Measurements from ENCODE around the gene DDX41.

The DDX41 gene

DNA sequence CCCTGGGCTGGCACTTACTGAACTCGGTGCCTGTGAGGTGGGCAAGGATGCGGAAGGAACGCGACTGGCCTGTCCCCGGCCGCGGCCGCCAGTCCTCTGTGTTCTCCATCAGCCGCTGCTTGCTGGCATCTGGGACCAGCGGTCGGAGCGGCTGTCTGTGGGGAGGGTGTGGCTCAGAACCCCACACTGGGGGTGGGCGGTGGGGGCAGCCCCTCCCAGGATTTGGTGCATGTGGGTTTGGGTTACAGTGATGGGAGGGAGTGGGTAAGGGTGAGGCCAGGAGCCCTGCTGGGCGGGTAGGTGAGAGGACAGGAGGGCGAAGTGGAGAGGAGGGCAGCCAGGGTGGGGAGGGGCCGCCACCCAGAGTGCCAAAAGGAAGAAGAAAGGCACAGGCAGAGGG, 25.8 kb downstream of the DDX41 start:
- H3K4me2 ChIP-seq (ENCODE audit: insufficient read depth, low read length) = no peak overlapping the region
- no peak overlapping the region for H3K4me3 ChIP-seq (ENCODE audit: low read depth in 1 of 2, low read length in 2 of 2)
- peaks cover 3% of the 10 kb centered on the region; the same call in 1 of the 2 replicates for H4K20me1 ChIP-seq (ENCODE audit: insufficient read depth, low read length)
- H3K36me3 ChIP-seq (ENCODE audit: insufficient read depth, low read length) = no peaks in the 10 kb centered on the region
- DNase-seq (no peak), ATAC-seq (ENCODE audit: insufficient read depth, low read depth) (no peak)
- H2AFZ ChIP-seq (ENCODE audit: low read depth, low read length) = no peak overlapping the region
- H3K79me2 ChIP-seq (ENCODE audit: insufficient read depth, low read length) = no peaks in the 10 kb centered on the region
- no peak for TF ChIP-seq EZH2 (IDR thresholded peaks at IDR 0.05; ENCODE audit: borderline replicate concordance, low read depth, low read length, severe bottlenecking)
- TF ChIP-seq, protein P1, sequence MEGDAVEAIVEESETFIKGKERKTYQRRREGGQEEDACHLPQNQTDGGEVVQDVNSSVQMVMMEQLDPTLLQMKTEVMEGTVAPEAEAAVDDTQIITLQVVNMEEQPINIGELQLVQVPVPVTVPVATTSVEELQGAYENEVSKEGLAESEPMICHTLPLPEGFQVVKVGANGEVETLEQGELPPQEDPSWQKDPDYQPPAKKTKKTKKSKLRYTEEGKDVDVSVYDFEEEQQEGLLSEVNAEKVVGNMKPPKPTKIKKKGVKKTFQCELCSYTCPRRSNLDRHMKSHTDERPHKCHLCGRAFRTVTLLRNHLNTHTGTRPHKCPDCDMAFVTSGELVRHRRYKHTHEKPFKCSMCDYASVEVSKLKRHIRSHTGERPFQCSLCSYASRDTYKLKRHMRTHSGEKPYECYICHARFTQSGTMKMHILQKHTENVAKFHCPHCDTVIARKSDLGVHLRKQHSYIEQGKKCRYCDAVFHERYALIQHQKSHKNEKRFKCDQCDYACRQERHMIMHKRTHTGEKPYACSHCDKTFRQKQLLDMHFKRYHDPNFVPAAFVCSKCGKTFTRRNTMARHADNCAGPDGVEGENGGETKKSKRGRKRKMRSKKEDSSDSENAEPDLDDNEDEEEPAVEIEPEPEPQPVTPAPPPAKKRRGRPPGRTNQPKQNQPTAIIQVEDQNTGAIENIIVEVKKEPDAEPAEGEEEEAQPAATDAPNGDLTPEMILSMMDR (IDR thresholded peaks at IDR 0.05; ENCODE audit: borderline replicate concordance, extremely low read depth, low read length, poor library complexity, severe bottlenecking) = no peak
- no peaks in the 10 kb centered on the region for H3K9me3 ChIP-seq (ENCODE audit: insufficient read depth, low read length, severe bottlenecking)
- no peak overlapping the region for H3K9ac ChIP-seq (ENCODE audit: low read depth, low read length)
- no peaks in the 10 kb centered on the region for H3K4me1 ChIP-seq (ENCODE audit: insufficient read depth, low read length)
- H3K27ac ChIP-seq (ENCODE audit: low read length) = no peak overlapping the region
- no peaks in the 10 kb centered on the region for H3K27me3 ChIP-seq (ENCODE audit: insufficient read depth, low read length, poor library complexity)

DNA sequence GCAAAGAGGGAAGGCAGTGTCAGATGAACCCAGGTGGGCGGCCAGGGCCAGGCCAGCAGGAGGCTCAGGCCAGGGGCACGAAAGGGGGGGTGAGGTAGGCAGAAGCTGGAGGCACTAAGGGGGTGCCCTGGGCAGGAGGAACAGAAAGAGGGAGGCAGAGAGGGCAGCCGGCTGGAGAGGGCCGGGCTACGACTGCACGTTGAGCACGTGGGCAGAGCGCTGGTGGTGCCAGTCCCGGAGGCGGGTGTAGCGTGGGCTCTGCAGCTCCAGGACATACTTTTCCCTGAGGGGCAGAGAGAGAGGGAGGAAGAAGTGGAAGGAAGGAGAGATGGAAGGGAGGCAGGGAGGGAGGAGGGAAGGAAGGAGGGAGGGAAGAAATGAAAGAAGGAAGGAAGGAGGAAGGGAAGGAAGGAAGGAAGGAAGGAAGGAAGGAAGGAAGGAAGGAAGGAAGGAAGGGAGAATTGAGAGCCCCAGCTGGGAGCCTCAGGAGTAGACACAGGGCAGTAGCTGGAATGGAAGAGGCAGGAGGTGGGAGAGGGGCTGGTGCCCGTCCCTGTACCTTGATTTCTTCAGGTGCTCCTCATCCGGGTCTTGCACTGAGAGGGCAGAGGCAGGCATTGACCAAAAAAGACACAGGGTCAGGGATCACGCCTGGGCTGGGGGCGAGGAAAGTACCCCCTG, 26.3 kb downstream of the DDX41 start:
- H3K9me3 ChIP-seq (ENCODE audit: insufficient read depth, low read length, severe bottlenecking) = no peaks in the 10 kb centered on the region
- H3K27ac ChIP-seq (ENCODE audit: low read length) = no peak overlapping the region
- no peak for TF ChIP-seq EZH2 (IDR thresholded peaks at IDR 0.05; ENCODE audit: borderline replicate concordance, low read depth, low read length, severe bottlenecking)
- TF ChIP-seq, protein P1 (IDR thresholded peaks at IDR 0.05; ENCODE audit: borderline replicate concordance, extremely low read depth, low read length, poor library complexity, severe bottlenecking) = no peak
- peaks cover 3% of the 10 kb centered on the region; the same call in 1 of the 2 replicates for H4K20me1 ChIP-seq (ENCODE audit: insufficient read depth, low read length)
- no peak overlapping the region for H3K9ac ChIP-seq (ENCODE audit: low read depth, low read length)
- H3K4me1 ChIP-seq (ENCODE audit: insufficient read depth, low read length) = no peaks in the 10 kb centered on the region
- DNase-seq (no peak), ATAC-seq (ENCODE audit: insufficient read depth, low read depth) (no peak)
- no peaks in the 10 kb centered on the region for H3K79me2 ChIP-seq (ENCODE audit: insufficient read depth, low read length)
- no peaks in the 10 kb centered on the region for H3K36me3 ChIP-seq (ENCODE audit: insufficient read depth, low read length)
- no peak overlapping the region for H3K4me3 ChIP-seq (ENCODE audit: low read depth in 1 of 2, low read length in 2 of 2)
- H3K4me2 ChIP-seq (ENCODE audit: insufficient read depth, low read length) = no peak overlapping the region
- H2AFZ ChIP-seq (ENCODE audit: low read depth, low read length) = no peak overlapping the region
- no peaks in the 10 kb centered on the region for H3K27me3 ChIP-seq (ENCODE audit: insufficient read depth, low read length, poor library complexity)

DNA sequence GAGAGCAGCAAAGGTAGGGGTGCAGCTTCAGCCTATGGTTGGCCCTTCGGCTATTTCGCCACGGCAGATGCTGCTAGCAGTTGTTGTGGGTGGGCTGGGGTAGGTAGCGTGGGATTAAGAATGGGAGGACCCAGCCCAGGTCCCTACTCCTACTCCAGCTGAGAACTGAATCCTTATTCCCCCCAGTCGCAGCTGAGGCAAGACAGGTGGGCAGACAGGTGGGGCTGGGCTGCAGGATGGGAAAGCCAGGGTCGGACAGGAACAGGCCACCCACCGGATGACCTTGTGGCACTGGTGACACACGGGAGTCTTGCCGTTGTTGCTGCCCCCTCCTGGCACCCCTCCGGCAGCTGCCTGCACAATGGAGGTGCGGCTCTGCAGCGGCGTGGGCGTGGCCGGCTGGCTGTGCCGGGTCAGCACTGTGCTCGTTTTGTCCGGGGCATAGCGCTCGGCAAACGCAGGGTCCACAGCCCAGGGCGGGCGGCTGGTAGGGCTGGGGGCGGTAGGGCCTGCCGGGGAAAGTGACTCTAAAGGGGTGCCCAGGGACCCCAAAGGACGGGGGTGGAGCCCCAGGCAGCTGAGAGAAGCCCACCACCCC, 27.5 kb downstream of the DDX41 start:
- no peak overlapping the region for H2AFZ ChIP-seq (ENCODE audit: low read depth, low read length)
- peaks cover 3% of the 10 kb centered on the region; the same call in 1 of the 2 replicates for H4K20me1 ChIP-seq (ENCODE audit: insufficient read depth, low read length)
- ATAC-seq (ENCODE audit: insufficient read depth, low read depth) (no peak), DNase-seq (no peak)
- no peak overlapping the region for H3K9ac ChIP-seq (ENCODE audit: low read depth, low read length)
- no peak overlapping the region for H3K27ac ChIP-seq (ENCODE audit: low read length)
- no peaks in the 10 kb centered on the region for H3K27me3 ChIP-seq (ENCODE audit: insufficient read depth, low read length, poor library complexity)
- H3K4me2 ChIP-seq (ENCODE audit: insufficient read depth, low read length) = no peak overlapping the region
- TF ChIP-seq EZH2 (IDR thresholded peaks at IDR 0.05; ENCODE audit: borderline replicate concordance, low read depth, low read length, severe bottlenecking) = no peak
- TF ChIP-seq, protein P1 (IDR thresholded peaks at IDR 0.05; ENCODE audit: borderline replicate concordance, extremely low read depth, low read length, poor library complexity, severe bottlenecking) = peak; percentile 26
- no peaks in the 10 kb centered on the region for H3K36me3 ChIP-seq (ENCODE audit: insufficient read depth, low read length)
- H3K9me3 ChIP-seq (ENCODE audit: insufficient read depth, low read length, severe bottlenecking) = no peaks in the 10 kb centered on the region
- H3K4me3 ChIP-seq (ENCODE audit: low read depth in 1 of 2, low read length in 2 of 2) = no peak overlapping the region
- no peaks in the 10 kb centered on the region for H3K79me2 ChIP-seq (ENCODE audit: insufficient read depth, low read length)
- no peaks in the 10 kb centered on the region for H3K4me1 ChIP-seq (ENCODE audit: insufficient read depth, low read length)

Measured in DND-41 (cell line).